GM04503 (cell line): ENCODE data around the gene SLC38A1.
A peak's percentile ranks its signal among the peaks of the same experiment; 100 is the strongest.
"Not testable (repeated sequence)": the region's sequence is repeated elsewhere in the genome, so short reads cannot be mapped to it uniquely, and the experiment has no call there.

Experiments used
- DNase-seq: peaks from one replicate; pipeline ENCODE4 v3.0.0-alpha.2; 2012; ENCODE audit warnings: low read depth

SLC38A1 gene

DNA sequence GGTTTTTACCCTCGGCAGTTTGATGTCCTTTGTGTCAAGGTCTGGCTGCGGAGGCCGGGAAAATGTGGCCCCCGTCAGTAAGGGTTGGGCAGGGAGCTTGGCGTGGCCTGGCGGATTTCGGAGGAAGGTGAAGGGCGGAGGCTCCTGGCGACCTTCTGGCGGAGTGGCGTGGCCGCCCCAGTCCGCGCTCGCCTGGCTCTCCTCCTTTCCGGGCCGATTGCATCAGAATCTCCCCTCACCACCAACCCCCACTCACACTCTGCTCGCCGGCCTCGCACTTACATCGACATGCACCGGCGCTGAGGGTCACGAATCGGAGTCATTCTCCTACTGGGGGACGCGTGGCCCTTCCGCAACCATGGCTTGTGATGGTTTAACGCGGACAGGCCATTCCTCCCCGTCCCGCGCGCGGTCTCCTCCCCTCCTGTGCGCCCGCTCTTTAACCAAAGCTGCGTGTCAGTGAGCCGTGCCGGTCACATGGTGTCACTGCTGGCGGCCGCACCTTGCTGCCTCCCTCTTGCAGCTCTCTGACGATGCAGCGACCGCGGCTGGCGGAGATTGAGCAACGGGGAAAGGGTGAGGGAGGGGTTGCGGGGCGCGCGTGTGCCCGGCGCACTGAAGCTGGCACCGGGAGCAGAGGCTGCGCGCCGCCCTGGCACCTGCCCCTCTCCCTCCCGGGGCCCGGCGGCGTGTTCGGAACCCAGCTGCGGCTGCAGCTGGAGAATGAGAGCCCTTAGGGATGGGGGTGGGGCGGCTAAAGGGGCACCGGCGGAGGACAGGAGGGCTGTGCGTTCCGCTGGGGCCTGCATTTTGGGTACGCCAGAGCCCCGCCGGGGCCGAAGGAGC, at the start of gene SLC38A1:
Gene SLC38A1 (minus strand): TSS at position 461 of the 846 bp plus-strand sequence. CDS start 29,243 bp downstream, outside the sequence.
- DNase-seq = peak; percentile 21

DNA sequence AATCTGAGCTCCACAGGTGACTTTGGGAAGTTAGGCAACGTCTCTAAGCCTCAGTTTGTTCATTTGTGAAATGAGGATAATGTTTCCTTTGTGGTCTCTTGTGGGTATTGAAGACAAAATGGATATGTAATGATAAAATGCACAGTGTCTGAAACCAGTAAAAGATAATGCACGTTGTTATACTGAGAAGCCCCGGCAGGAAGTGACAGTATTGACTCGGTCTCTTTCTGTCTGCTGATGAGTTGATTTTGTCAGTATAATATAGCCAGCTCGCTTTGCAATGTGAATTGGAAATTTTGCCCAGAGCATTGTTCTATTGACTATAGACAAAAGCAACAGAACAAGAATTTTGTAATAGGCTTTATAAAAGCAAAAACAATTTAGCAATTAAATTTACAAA, 49.2 kb upstream of the SLC38A1 start:
- DNase-seq = no peak

DNA sequence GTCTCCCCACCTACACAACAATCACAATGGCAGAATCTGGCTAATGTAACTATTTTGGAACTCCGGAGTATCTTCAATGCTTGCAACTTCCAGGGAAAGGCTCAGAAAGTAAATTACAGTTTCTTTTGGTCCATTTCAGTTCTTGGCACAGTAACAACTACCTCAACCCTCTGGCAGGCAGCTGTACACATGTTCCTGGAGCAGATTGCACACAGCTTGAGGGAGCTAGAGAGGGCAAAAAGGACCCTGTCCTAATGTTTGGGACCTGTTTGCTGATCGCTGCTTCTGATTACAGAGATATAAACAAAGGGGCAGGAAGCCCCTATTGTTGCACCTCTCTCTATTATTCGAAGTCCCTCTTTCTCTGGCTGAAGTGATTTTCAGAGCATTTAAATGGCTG, 35.2 kb upstream of the SLC38A1 start:
- DNase-seq = no peak

DNA sequence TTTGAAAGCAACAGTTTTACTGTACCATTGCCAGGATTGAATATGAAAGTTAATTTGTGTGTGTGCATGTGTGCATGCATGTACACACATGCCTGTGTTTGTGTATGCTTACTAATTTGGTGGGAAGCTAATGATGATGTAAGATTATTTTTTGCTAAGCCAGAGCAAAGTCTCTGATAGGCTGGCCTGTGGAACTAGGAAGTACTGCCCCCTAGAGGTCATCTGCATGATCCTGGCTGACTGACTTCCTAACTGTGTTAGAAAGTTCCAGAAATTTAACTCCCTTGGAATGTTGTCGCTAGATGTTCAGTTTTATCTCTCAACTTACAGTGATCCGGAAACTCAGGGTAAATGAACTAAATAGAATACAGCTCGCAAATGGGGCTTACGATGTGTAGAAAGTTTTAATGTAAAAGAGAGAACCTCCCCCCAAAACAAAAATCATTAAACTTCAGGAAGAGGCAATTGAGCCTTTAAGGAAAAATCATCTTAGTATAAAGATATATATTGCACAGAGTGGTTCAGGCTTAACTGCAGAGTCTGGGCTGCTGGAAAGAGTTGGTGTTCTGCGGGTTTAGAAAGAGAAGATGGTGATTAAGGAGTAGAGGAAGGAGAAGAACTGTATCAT, 34.3 kb upstream of the SLC38A1 start:
- DNase-seq = no peak

DNA sequence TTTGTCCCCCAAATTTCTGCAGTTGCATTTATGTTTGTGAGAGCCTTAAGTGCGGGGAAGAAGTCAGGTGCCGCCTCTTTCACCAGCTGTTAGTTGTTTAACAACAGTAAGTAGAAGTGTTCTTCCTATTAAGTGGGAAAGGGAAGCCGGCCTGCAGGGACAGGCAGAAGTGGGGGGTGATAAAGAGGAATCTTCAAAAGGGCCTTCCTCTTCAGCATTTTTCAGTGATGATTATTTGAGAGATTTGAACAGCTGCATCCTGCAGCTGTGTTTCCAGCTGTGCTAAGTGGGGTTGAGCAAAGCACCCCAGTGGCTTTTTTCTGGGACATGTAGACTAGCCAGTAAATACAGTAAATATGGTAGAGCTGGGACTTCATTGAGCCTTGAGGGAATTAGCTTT, 32.1 kb upstream of the SLC38A1 start:
- DNase-seq = no peak

DNA sequence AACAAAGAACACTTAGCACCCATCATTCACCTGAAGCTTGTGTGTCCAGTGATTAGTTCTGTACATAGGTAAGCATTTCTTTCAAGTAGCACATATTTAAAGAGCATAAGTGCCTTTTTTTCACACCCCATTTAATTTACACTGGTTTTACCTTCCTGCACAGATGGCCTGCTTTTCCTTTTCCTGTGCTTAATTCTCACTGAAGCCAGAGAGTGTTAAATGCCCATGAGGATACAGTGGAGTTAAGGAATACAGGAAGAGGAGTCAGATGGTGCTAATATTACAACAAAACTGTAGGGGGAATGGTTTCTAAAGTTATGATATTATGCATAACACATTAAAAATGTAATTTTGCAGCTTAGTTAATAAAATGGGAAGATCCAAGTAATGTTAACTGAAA, 31.0 kb upstream of the SLC38A1 start:
- DNase-seq = no peak

DNA sequence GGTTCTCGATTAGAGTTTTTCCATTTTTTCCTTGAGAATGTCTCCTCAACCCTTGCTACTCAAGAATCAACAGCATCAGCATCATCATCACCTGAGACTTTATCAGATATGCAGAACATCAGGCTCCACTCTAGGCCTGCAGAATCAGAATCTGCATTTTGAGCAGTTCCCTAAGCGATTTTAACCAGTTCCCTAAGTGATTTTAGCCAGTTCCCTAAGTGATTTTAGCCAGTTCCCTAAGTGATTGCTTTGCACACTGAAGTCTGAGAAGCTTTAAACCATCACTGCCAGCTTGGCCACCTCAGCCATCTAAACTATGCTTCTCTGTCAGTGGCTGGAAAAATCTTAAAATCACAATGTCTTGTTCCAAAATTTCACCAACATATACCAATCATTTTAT, 29.4 kb upstream of the SLC38A1 start:
- no peak for DNase-seq

DNA sequence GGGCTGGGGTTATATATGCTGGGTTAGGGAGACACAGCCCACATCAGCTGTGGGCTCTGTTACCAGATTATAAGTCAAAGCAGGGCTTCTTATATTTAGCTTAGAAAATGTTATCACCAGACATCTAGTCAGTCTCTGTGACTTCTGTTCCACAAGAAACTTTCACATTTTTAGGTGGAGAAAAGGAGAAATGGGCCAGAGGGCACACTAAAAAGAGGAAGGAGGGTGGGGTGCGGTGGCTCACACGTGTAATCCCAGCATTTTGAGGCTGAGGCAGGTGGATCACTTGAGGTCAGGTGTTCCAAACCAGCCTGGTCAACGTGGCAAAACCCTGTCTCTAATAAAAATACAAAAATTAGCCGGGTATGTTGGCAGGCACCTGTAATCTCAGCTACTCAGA, 28.0 kb upstream of the SLC38A1 start:
- DNase-seq = no peak

DNA sequence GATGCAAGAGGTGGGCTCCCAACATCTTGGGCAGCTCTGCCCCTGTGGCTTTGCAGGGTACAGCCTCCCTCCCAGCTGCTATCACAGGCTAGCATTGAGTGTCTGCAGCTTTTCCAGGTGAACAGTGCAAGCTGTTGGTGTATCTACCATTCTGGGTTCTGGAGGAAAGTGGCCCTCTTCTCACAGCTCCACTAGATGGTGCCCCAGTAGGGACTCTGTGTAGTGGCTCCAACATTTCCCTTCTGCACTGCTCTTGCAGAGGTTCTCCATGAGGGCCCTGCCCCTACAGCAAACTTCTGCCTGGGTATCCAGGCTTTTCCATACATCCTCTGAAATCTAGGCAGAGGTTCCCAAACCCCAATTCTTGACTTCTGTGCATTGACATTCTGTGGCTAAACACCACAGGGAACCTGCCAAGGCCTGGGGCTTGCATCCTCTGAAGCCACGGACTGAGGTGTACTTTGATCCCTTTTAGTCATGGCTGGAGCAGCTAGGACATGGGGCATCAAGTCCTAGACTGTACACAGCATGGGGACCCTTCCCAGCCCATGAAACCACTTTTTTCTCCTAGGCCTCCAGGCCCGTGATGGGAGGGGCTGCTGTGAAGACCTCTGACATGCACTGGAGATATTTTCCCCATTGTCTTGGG, 24.0 kb upstream of the SLC38A1 start:
- no peak for DNase-seq

DNA sequence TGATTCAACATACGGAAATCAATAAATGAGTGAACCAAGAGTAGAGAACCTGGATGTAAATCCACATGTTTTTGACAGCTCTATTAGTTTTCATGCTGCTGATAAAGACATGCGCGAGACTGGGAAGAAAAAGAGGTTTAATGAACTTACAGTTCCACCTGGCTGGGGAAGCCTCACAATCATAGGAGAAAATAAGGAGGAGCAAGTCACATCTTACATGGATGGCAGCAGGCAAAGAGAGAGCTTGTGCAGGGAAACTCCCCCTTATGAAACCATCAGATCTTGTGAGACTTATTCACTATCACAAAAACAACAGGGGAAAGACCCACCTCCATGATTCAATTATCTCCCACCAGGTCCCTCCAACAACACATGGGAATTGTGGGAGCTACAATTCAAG, 23.1 kb upstream of the SLC38A1 start:
- not testable (repeated sequence) for DNase-seq

DNA sequence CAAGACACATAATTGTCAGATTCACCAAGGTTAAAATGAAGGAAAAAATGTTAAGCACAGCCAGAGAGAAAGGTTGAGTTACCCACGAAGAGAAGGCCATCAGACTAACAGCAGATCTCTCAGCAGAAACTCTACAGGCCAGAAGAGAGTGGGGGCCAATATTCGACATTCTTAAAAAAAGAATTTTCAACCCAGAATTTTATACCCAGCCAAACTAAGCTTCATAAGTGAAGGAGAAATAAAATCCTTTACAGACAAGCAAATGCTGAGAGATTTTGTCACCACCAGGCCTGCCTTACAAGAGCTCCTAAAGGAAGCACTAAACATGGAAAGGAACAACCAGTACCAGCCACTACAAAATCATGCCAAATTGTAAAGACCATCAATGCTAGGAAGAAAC, 16.3 kb upstream of the SLC38A1 start:
- DNase-seq = not testable (repeated sequence)

DNA sequence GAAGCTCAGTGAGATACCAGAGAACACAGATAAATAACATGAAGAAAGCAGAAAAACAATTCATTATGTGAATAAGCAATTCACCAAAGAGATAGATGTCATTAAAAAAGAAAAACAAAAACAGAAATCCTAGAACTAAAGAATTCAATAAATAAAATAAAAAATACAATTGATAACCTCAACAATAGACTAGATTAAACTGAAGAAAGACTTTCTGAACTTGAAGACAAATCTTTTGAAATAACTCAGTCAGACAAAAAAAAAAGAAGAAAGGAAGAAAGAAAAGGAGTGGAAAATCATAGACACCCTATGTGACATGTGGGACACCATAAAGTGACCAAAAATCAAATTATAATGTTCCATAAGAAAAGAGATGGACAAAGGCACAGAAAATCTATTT, 14.0 kb upstream of the SLC38A1 start:
- DNase-seq = no peak

DNA sequence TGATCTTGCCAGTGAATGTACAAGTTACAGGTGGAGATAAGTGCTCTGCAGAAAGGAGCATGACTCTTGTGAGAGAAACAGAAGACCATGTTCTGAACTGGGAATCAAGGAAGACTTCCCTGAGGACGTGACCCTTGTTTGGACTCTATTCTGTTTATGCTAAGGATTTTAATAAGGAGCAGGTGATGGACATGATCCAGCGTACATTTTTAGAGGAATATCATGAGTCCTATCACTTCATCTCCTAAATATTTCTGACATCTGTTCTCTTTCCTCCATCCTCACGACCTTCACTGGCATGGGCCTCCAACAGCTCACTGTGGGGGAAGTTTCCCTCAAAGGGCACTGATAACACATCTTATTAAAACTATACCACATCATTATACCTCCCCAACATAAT, 7.9 kb upstream of the SLC38A1 start:
- DNase-seq = no peak

DNA sequence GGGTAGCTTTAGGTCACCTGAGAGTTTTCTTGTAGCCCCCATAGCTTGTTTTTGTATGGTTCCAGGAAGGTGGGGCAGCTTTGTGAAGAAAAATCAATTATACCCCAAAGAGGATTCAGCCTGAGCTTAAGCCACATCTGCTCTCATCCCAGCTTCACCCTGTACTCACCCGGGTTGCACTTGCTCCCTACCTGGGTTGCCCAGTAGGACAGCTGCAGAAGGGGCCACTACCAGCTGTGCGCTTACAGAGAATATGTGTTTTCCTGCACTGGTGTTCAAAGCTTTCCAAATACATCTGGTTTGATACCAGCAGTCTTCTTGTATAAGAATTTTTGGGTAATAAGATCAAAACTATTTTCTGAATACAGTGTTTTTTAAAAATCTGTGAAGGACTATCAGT, 3.0 kb upstream of the SLC38A1 start:
- DNase-seq = no peak

DNA sequence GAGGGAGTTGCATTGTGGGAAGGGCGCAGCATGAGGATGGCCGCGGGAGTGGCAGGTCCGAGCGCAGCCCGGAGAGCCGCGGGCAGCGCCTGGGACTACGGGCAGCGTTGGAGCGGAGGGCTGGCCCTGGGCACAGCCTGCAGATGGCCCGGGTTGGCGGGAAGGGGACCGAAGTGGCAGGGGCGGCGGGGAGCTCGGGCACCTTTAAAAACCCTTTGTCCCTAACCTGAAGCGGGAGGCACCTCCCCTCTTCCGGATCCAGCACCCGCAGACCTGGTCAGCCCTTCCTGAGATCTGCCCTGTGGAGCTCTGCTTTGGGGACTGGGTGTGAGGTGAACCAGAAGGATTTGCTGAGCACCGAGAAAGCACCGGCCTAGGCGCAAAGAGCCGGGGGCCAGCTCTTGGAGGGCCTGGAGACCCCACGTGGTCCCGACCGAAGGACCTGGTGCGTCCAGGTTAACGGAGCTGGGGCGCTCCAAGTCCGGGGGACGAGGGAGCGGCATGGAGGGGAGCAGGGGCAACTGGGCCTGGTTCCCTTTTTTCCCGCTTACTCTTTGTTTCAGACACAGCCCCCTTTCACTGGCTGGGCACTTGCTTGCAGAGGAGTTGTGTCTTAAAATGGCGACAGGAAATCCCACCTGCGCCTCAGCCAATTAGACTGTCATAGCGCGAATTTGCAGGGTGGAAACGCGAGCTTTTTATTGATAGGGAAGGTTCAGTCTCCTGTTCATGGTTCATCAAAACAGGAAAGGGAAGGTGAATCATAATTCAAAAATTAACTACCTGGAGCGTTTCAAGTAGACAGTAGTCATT, 792 bp upstream of the SLC38A1 start:
- DNase-seq = no peak

DNA sequence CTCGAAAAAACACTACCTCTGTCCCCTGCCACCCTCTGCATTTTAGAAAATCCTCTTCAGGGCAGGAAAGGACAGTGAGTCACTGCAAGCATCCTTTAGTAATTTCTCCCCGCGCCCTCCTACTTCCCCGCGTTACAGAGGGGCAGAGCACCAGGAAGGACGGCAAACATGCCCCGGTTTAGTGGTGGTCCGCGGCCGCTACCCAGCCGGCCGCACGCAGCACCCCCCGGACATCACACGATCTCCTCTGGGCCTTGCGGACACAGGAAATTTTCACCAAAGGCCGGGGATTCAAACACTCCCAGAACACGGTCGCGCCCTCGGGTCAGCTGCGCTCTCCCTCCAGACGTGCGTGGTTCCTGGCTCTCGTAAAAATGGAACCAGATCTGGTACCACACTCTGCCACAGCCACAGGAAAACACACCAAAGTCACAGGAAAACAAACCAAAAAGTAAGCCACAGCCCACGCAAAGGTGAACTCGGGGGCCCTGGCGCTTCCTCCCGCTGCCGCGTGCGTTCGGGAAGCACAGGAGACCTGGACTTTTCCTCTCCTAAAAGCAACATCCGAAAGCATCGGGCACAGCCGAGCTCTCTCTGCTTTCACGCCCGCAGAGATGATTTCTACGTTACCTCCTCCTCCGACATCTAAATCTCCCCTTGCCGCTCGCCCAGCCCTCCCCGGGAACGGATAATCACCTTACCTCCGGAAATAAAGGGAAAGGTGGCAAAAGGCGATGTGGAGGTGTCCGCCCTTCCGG, 839 bp downstream of the SLC38A1 start:
- peak; percentile 11 for DNase-seq

DNA sequence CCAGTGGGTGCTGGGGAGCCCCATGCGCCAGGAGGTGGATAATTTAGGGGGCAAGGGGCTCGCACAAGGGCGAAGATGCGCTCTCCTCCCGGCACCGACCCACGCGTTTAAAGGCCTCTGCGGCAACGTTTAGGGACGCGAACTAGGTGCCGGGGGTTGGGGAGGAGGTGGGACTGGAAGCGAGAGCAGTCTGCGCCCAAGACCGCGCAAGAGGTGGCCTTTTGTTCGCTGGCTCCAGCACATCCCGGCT, 1.3 kb downstream of the SLC38A1 start:
- DNase-seq = no peak

DNA sequence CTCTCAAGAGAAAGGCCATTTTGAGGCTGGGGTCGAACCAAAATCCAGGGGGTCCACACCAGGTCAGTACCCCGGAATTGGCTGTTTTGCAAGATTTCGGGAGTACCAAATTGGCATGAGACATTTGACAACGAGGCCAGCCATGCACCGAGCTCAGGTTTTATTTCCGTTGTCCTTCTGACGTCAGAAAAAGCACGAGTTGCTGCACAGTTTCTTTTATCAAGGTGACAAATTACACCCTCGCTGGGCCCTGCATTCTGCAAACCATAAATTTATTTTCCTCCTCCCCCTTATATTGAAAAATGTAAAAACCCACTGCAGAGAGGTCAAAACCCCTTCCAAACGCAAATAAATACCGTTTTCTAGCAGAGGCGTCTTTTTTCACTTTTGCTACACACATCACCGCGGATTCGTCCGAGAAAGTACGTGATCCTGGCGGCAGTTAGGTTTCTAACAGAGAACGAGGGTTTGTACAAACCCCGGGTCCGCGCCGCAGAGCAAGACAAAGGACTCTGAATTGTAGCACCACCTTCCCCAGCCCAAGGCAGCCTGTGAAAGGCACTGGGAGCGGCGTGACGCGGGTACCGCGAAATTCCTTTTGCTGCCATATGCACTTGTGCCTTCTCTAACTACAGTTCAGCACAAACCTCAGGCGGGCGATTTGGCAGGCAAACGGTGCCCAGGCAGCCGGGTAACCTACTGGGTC, 1.8 kb downstream of the SLC38A1 start:
- peak; percentile 11 for DNase-seq

DNA sequence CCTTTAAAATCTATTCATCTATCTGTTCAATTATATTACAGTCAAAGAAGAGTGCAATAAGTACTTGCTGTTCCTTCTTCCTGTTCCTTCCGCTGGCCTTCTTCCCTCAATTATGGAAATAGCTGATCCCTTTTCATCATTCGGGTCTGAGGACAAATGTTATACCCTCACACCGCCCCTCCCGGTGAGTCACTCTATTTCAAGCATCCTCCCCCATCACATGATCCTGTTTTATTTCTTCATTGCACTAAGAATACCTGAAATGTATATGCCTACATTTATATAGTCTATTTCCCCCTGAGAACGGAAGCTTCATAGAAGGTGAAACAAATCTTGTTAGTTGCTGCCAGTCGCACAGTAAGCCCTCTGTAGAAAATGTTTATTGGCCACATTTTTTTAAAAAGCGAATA, 2.5 kb downstream of the SLC38A1 start:
- no peak for DNase-seq

DNA sequence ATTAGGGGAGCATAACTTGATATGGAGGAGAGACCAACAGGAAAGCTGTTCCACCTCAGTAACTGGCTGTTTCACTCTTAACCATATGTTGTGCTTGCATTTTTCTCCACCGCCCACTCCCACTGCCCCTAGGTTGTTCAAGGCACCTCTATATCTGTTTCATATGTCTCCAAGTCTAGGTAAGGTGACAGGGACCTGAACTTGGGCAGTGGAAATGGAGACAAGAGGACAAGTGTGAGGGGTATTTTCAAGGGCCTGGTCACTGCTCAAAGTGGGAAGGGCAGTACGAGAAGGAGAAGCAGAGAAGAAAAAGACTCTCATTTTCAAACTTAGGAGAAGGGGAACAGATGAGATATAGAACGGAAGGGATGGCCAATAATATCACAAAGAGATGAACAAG, 3.1 kb downstream of the SLC38A1 start:
- no peak for DNase-seq

DNA sequence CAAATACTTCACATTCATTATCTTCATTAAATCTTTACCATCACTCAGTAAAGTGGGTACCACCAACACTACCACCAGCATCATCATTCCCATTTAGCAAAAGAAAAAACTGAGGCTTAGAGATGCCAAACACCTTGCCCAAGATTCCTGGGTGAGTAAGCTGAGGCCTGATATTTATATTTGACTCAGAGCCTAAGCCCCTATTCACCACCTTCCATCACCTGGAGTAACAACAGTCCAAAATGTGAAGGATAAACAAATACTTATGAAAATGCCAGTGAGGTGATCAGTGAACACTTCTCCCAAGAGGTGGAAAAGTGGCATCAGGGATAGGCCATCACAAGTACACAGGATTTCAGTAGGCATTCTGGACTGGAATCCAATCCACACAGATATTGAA, 3.7 kb downstream of the SLC38A1 start:
- no peak for DNase-seq
